ENCODE measurements around the gene MYOM1. TPM values are rescaled to one million over a fixed set of nuclear protein-coding genes. Genes with fewer than 3 reads are reported as not detected.
A peak's percentile ranks its signal among the peaks of the same experiment; 100 is the strongest.

MYOM1 gene
- total and polyA plus RNA-seq, 2 experiments from 2014 or later = 1.1 to 1.8 TPM

GRCh38 chr18:3119401-3120341 lies 100.1 kb downstream of the MYOM1 start:
- TF ChIP-seq, protein P1, sequence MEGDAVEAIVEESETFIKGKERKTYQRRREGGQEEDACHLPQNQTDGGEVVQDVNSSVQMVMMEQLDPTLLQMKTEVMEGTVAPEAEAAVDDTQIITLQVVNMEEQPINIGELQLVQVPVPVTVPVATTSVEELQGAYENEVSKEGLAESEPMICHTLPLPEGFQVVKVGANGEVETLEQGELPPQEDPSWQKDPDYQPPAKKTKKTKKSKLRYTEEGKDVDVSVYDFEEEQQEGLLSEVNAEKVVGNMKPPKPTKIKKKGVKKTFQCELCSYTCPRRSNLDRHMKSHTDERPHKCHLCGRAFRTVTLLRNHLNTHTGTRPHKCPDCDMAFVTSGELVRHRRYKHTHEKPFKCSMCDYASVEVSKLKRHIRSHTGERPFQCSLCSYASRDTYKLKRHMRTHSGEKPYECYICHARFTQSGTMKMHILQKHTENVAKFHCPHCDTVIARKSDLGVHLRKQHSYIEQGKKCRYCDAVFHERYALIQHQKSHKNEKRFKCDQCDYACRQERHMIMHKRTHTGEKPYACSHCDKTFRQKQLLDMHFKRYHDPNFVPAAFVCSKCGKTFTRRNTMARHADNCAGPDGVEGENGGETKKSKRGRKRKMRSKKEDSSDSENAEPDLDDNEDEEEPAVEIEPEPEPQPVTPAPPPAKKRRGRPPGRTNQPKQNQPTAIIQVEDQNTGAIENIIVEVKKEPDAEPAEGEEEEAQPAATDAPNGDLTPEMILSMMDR (IDR thresholded peaks at IDR 0.05; ENCODE audit: poor library complexity) = no peak
- TF ChIP-seq EZH2phosphoT487 (IDR thresholded peaks at IDR 0.05; ENCODE audit: low read depth, severe bottlenecking, unreplicated experiment) = no peak
- TF ChIP-seq EZH2 (IDR thresholded peaks at IDR 0.05; ENCODE audit: borderline replicate concordance) = no peak
- H3K36me3 ChIP-seq (replicated peaks; ENCODE audit: insufficient read depth, low read depth) = no peaks in the 10 kb centered on the region
- H4K20me1 ChIP-seq (ENCODE audit: insufficient read depth, poor library complexity, severe bottlenecking) = no peaks in the 10 kb centered on the region
- H3K9me3 ChIP-seq (ENCODE audit: low read depth) = no peaks in the 10 kb centered on the region
- peak overlapping the region; percentile 28 for H3K27ac ChIP-seq
- no peaks in the 10 kb centered on the region for H3K79me2 ChIP-seq
- H3K4me2 ChIP-seq = no peak overlapping the region
- WGBS (ENCODE audit: low lambda C conversion rate, missing lambda C conversion rate) = 89% methylated on average over 12 of the region's 12 CpGs
- no peaks in the 10 kb centered on the region for H3K9me2 ChIP-seq (replicated peaks; ENCODE audit: insufficient read depth)
- DNase-seq (ENCODE audit: low spot score) = no peak
- H2AFZ ChIP-seq = no peak overlapping the region
- H3K4me3 ChIP-seq = no peak overlapping the region
- H3K27me3 ChIP-seq = no peaks in the 10 kb centered on the region
- no peaks in the 10 kb centered on the region for H3K4me1 ChIP-seq (ENCODE audit: insufficient read depth)

DNA sequence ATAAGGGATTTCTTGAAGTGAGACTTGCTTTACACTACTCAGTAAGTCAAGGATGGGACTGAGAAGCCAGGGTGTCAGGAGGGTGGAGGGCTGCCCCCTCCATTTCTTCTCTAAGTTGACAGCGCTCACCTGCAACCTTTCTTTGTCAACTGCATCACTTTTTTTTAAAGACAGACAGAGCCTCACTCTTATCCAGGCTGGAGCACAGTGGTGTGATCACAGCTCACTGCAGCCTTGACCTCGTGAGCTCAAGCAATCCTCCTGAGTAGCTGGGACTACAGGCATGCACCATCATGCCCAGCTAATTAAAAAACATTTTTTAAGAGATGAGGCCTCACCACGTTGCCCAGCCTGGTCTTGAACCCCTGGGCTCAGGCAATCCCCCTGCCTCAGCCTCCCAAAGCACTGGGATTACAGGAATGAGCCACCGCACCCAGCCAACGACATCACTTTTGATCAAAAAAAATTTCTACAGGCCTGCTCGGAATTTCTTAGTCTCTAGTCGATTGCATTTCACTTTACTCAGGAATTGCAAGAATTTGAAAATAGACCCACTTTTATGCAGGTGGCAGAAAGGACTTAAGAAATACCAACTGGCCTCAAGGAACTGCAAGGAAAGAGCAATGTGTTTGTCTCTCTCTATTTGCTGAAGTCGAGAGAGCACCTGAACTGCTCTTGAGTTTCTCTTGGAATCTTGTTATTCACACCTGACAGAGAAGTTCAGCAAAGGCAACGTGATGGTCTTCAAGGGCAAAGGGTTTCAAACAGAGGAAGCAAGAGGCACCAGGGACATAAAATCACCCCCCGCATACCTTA lies 101.4 kb downstream of the MYOM1 start:
- Histone ChIP-seq H4K20me1 (ENCODE audit: insufficient read depth, poor library complexity, severe bottlenecking) (no peaks in the 10 kb centered on the region), H3K9me3 (ENCODE audit: low read depth) (no peaks in the 10 kb centered on the region), H3K79me2 (no peaks in the 10 kb centered on the region), H3K27me3 (no peaks in the 10 kb centered on the region), H3K4me1 (ENCODE audit: insufficient read depth) (no peaks in the 10 kb centered on the region), H3K9me2 (replicated peaks; ENCODE audit: insufficient read depth) (no peaks in the 10 kb centered on the region), H3K36me3 (replicated peaks; ENCODE audit: insufficient read depth, low read depth) (no peaks in the 10 kb centered on the region), H3K27ac (peak overlapping the region; percentile 45), H2AFZ (no peak overlapping the region), H3K4me3 (no peak overlapping the region), H3K4me2 (no peak overlapping the region)
- TF ChIP-seq EZH2 (IDR thresholded peaks at IDR 0.05; ENCODE audit: borderline replicate concordance) (no peak), EZH2phosphoT487 (IDR thresholded peaks at IDR 0.05; ENCODE audit: low read depth, severe bottlenecking, unreplicated experiment) (no peak)
- TF ChIP-seq, protein P1 (IDR thresholded peaks at IDR 0.05; ENCODE audit: poor library complexity) = no peak
- no peak for DNase-seq (ENCODE audit: low spot score)
- WGBS (ENCODE audit: low lambda C conversion rate, missing lambda C conversion rate) = 74% methylated on average over 10 of the region's 10 CpGs

DNA sequence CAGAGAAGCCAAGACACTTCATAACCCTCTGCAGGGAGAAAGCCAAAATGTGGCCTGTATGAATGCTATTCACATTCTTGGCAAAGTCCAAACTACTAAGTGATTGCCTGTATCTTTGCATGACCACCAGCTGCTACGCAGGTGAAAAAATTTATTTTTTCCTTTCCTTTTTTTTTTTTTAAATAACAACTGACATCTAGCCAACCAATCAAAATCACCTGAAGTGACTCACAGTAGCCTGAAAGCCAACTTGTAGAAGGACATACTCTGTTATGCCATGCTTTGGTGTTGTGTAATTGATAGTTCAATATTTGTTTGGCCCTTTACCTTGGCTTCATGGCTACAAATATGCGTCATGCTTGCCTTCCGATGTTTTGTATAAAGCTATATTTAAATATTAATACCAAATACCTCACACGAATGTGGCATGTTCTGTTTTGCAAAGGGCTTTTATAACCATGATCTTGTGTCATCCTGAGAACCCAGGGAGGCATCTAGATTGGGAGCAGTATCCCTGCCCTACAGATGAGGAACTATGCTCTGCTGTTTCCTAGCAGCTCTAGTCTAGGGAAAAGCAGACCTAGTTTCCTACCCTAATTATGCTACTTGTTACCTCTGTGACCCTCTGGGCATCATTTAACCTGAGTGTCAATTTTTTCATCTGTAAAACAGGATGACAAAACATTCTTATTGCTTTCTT lies 102.1 kb downstream of the MYOM1 start:
- no peaks in the 10 kb centered on the region for H4K20me1 ChIP-seq (ENCODE audit: insufficient read depth, poor library complexity, severe bottlenecking)

More for the DNA sequence above, 102.1 kb downstream of the MYOM1 start:
- H2AFZ ChIP-seq = no peak overlapping the region
- peak; percentile 25 for DNase-seq (ENCODE audit: low spot score)
- no peak overlapping the region for H3K4me2 ChIP-seq
- no peaks in the 10 kb centered on the region for H3K9me2 ChIP-seq (replicated peaks; ENCODE audit: insufficient read depth)
- no peaks in the 10 kb centered on the region for H3K4me1 ChIP-seq (ENCODE audit: insufficient read depth)
- no peaks in the 10 kb centered on the region for H3K27me3 ChIP-seq
- WGBS (ENCODE audit: low lambda C conversion rate, missing lambda C conversion rate) = 81% methylated on average over 4 of the region's 4 CpGs
- no peaks in the 10 kb centered on the region for H3K79me2 ChIP-seq
- no peaks in the 10 kb centered on the region for H3K9me3 ChIP-seq (ENCODE audit: low read depth)
- H3K27ac ChIP-seq = peak overlapping the region; percentile 45
- H3K36me3 ChIP-seq (replicated peaks; ENCODE audit: insufficient read depth, low read depth) = no peaks in the 10 kb centered on the region
- TF ChIP-seq, protein P1 (IDR thresholded peaks at IDR 0.05; ENCODE audit: poor library complexity) = no peak
- no peak for TF ChIP-seq EZH2 (IDR thresholded peaks at IDR 0.05; ENCODE audit: borderline replicate concordance)
- no peak for TF ChIP-seq EZH2phosphoT487 (IDR thresholded peaks at IDR 0.05; ENCODE audit: low read depth, severe bottlenecking, unreplicated experiment)
- H3K4me3 ChIP-seq = no peak overlapping the region

Data from hepatocyte (in vitro differentiated cells).